ENCODE measurements around the gene SORL1. TPM values are rescaled to one million over a fixed set of nuclear protein-coding genes. Genes with fewer than 3 reads are reported as not detected.

Gene SORL1
- total and polyA plus RNA-seq, 2 of the 13 experiments (the other 11 are each of a cell fraction or from before 2014, with no cell fraction given), result 21.3 to 148 TPM

DNA sequence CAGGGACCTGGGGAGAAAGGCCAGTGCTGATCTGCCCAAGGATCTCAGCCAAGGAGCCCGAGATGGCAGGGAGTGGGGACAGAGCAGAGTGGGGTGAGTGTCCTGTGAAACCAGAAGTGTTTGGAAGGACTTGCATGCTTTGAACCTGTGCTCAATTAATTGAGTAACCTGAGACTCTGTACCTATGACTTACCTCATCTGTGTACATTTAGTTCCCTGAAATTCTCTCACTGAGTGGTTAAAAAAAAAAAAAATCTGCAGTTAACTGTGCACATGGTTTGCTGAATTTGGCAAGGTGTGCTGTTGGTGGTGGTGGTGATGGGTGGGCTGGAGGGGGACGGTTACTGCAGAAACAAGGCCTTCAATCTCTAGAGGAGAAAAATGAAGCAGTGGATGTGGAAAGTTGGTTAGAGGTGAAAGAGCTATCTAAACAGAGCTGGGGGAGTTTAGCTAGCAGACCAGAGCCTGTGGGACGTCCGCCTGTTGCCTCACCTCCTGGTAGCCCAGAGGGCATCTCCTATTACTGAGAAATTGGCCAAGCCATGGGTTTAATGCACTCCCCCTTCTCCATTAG lies 8.9 kb downstream of the SORL1 start (continued):
- TF ChIP-seq, protein P1, sequence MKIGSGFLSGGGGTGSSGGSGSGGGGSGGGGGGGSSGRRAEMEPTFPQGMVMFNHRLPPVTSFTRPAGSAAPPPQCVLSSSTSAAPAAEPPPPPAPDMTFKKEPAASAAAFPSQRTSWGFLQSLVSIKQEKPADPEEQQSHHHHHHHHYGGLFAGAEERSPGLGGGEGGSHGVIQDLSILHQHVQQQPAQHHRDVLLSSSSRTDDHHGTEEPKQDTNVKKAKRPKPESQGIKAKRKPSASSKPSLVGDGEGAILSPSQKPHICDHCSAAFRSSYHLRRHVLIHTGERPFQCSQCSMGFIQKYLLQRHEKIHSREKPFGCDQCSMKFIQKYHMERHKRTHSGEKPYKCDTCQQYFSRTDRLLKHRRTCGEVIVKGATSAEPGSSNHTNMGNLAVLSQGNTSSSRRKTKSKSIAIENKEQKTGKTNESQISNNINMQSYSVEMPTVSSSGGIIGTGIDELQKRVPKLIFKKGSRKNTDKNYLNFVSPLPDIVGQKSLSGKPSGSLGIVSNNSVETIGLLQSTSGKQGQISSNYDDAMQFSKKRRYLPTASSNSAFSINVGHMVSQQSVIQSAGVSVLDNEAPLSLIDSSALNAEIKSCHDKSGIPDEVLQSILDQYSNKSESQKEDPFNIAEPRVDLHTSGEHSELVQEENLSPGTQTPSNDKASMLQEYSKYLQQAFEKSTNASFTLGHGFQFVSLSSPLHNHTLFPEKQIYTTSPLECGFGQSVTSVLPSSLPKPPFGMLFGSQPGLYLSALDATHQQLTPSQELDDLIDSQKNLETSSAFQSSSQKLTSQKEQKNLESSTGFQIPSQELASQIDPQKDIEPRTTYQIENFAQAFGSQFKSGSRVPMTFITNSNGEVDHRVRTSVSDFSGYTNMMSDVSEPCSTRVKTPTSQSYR (CRISPR knock-in tag; IDR thresholded peaks at IDR 0.05; ENCODE audit: borderline replicate concordance), result peak; percentile 36; the same call in 1 of the 2 replicates
- TF ChIP-seq, protein P2, sequence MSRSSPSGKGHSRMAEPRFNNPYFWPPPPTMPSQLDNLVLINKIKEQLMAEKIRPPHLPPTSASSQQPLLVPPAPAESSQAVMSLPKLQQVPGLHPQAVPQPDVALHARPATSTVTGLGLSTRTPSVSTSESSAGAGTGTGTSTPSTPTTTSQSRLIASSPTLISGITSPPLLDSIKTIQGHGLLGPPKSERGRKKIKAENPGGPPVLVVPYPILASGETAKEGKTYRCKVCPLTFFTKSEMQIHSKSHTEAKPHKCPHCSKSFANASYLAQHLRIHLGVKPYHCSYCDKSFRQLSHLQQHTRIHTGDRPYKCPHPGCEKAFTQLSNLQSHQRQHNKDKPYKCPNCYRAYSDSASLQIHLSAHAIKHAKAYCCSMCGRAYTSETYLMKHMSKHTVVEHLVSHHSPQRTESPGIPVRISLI (CRISPR knock-in tag; IDR thresholded peaks at IDR 0.05; ENCODE audit: borderline replicate concordance), result peak; percentile 94
- TF ChIP-seq, protein P3, sequence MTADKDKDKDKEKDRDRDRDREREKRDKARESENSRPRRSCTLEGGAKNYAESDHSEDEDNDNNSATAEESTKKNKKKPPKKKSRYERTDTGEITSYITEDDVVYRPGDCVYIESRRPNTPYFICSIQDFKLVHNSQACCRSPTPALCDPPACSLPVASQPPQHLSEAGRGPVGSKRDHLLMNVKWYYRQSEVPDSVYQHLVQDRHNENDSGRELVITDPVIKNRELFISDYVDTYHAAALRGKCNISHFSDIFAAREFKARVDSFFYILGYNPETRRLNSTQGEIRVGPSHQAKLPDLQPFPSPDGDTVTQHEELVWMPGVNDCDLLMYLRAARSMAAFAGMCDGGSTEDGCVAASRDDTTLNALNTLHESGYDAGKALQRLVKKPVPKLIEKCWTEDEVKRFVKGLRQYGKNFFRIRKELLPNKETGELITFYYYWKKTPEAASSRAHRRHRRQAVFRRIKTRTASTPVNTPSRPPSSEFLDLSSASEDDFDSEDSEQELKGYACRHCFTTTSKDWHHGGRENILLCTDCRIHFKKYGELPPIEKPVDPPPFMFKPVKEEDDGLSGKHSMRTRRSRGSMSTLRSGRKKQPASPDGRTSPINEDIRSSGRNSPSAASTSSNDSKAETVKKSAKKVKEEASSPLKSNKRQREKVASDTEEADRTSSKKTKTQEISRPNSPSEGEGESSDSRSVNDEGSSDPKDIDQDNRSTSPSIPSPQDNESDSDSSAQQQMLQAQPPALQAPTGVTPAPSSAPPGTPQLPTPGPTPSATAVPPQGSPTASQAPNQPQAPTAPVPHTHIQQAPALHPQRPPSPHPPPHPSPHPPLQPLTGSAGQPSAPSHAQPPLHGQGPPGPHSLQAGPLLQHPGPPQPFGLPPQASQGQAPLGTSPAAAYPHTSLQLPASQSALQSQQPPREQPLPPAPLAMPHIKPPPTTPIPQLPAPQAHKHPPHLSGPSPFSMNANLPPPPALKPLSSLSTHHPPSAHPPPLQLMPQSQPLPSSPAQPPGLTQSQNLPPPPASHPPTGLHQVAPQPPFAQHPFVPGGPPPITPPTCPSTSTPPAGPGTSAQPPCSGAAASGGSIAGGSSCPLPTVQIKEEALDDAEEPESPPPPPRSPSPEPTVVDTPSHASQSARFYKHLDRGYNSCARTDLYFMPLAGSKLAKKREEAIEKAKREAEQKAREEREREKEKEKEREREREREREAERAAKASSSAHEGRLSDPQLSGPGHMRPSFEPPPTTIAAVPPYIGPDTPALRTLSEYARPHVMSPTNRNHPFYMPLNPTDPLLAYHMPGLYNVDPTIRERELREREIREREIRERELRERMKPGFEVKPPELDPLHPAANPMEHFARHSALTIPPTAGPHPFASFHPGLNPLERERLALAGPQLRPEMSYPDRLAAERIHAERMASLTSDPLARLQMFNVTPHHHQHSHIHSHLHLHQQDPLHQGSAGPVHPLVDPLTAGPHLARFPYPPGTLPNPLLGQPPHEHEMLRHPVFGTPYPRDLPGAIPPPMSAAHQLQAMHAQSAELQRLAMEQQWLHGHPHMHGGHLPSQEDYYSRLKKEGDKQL (CRISPR knock-in tag; IDR thresholded peaks at IDR 0.05; ENCODE audit: low read depth), result 0 out of 2 replicates have a peak, but pooled peaks have one; percentile 13
- TF ChIP-seq, protein P4, sequence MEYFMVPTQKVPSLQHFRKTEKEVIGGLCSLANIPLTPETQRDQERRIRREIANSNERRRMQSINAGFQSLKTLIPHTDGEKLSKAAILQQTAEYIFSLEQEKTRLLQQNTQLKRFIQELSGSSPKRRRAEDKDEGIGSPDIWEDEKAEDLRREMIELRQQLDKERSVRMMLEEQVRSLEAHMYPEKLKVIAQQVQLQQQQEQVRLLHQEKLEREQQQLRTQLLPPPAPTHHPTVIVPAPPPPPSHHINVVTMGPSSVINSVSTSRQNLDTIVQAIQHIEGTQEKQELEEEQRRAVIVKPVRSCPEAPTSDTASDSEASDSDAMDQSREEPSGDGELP (IDR thresholded peaks at IDR 0.05; ENCODE audit: borderline replicate concordance, low read depth), result peak; percentile 37; the same call in 1 of the 2 replicates
- peak; percentile 58; the same call in 1 of the 2 replicates for TF ChIP-seq GATAD2A (CRISPR knock-in tag; IDR thresholded peaks at IDR 0.05)
- peak; percentile 70 for TF ChIP-seq FOXA3 (CRISPR knock-in tag; IDR thresholded peaks at IDR 0.05)
- 0 out of 2 replicates have a peak, but pooled peaks have one; percentile 7 for TF ChIP-seq THRA (CRISPR knock-in tag; IDR thresholded peaks at IDR 0.05; ENCODE audit: borderline replicate concordance)
- peak; percentile 17; the same call in 1 of the 2 replicates for TF ChIP-seq HIC2 (CRISPR knock-in tag; IDR thresholded peaks at IDR 0.05; ENCODE audit: low read depth)
- peak; percentile 55 for TF ChIP-seq NCOA2 (CRISPR knock-in tag; IDR thresholded peaks at IDR 0.05)
- 0 out of 2 replicates have a peak, but pooled peaks have one; percentile 36 for TF ChIP-seq ZSCAN29 (CRISPR knock-in tag; conservative IDR thresholded peaks at IDR 0.05)
- TF ChIP-seq ZNF34 (CRISPR knock-in tag; IDR thresholded peaks at IDR 0.05; ENCODE audit: borderline replicate concordance), result no peak
- 0 out of 2 replicates have a peak, but pooled peaks have one; percentile 10 for TF ChIP-seq FOXA1 (IDR thresholded peaks at IDR 0.05)
- 0 out of 2 replicates have a peak, but pooled peaks have one; percentile 46 for TF ChIP-seq FOXA1 (CRISPR knock-in tag; IDR thresholded peaks at IDR 0.05)
- TF ChIP-seq HDAC2 (CRISPR knock-in tag; IDR thresholded peaks at IDR 0.05), result peak; percentile 68; the same call in 1 of the 2 replicates
- TF ChIP-seq ZNF75D (CRISPR knock-in tag; IDR thresholded peaks at IDR 0.05; ENCODE audit: borderline replicate concordance), result no peak

Data from HepG2 (cell line).